Thymus (tissue), 11 donors: Measurements from ENCODE around the gene MAPKAP1. TPM values are rescaled to one million over a fixed set of nuclear protein-coding genes. Genes with fewer than 3 reads are reported as not detected.

Experiments
- DNase-seq, 9 donors: peaks; one replicate each; pipeline ENCODE4 v3.0.0-alpha.2; 2013; ENCODE audit warnings: low spot score in 9 of 9, low read depth in 6 of 9, missing footprints in 1 of 9
- H3K27ac ChIP-seq, 2 donors: one replicate each; pipeline ENCODE4 v1.5.1; 2013; ENCODE audit warnings: control low read depth in 1 of 2, low read depth in 1 of 2, low read length in 1 of 2, mild to moderate bottlenecking in 1 of 2, moderate library complexity in 1 of 2
- H3K27me3 ChIP-seq, 2 donors: one replicate each; pipeline ENCODE4 v1.5.1; 2013; ENCODE audit warnings: low read length in 1 of 2; ENCODE audit not compliant: control insufficient read depth in 2 of 2, insufficient read depth in 1 of 2
- H3K36me3 ChIP-seq, 2 donors: one replicate each; pipeline ENCODE4 v1.5.1; 2013; ENCODE audit warnings: low read length in 1 of 2, mild to moderate bottlenecking in 1 of 2, moderate library complexity in 1 of 2; ENCODE audit not compliant: control insufficient read depth in 2 of 2, insufficient read depth in 2 of 2
- H3K4me1 ChIP-seq, 2 donors: one replicate each; pipeline ENCODE4 v1.5.1; 2013; ENCODE audit warnings: low read length in 2 of 2; ENCODE audit not compliant: control insufficient read depth in 2 of 2, insufficient read depth in 2 of 2
- H3K4me3 ChIP-seq, 2 donors: one replicate each; pipeline ENCODE4 v1.5.1; 2013; ENCODE audit warnings: low read length in 2 of 2, control low read depth in 1 of 2, mild to moderate bottlenecking in 1 of 2
- H3K9me3 ChIP-seq, 2 donors: one replicate each; pipeline ENCODE4 v1.5.1; 2013; ENCODE audit warnings: low read length in 1 of 2, mild to moderate bottlenecking in 1 of 2; ENCODE audit not compliant: control insufficient read depth in 2 of 2, insufficient read depth in 1 of 2
- WGBS: extraction: QIAGEN DNeasy Blood & Tissue Kit; methylation state at CpG from one replicate; pipeline ENCODE4 v1.1.7; 2013; 5-methylcytosine and 5-hydroxymethylcytosine counted together
- polyA plus RNA-seq: library from polyadenylated mRNA; stranded (reverse); fragments of 200-250 nt; gene quantifications from one replicate; pipeline ENCODE4 v1.2.3, GENCODE V29; 2013
- total RNA-seq: library from RNA; stranded (reverse); fragments of 120-200 nt; gene quantifications from one replicate; pipeline ENCODE4 v1.2.4, GENCODE V29; 2013
- donor health status: healthy.

MAPKAP1 gene
- total and polyA plus RNA-seq, 2 donors = 40.3 to 40.7 TPM

DNA sequence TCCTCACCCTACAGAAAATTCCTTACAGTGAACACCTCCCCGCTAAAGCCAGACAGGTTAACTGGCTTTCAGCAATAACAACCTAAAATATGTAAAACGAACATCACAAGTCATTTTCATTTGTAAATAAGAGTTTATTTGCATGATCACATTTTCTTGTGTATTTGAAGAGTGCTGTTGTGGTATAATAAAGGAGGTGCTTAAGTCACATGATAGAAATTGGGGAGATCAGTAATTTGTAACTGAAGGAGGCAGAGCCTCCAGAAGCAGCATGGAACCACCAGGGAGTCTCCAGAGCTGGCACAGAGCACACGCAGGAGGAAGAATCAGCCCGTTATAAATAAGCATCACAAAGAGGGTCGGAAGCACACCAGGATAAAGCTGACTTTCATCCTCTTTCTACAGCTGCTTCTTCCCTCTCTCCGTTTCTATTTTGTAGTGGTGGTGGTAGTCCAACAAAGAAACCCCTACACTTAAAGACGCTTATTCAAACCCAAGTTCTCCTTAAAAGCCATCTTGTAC, 210.6 kb downstream of the MAPKAP1 start:
- peaks cover 0 to 3% of the 10 kb centered on the region in 2 donors for H3K36me3 ChIP-seq
- 97% methylated on average over 7 of the region's 7 CpGs for WGBS
- DNase-seq = no peak
- H3K4me1 ChIP-seq = no peaks in the 10 kb centered on the region
- H3K27me3 ChIP-seq = no peaks in the 10 kb centered on the region
- no peak overlapping the region for H3K4me3 ChIP-seq
- no peaks in the 10 kb centered on the region for H3K9me3 ChIP-seq
- H3K27ac ChIP-seq = no peak overlapping the region

GRCh38 chr9:125495172-125496119, 211.6 kb downstream of the MAPKAP1 start:
- no peak for DNase-seq
- Histone ChIP-seq H3K27me3 (no peaks in the 10 kb centered on the region), H3K4me3 (no peak overlapping the region), H3K36me3 (peaks cover 0 to 3% of the 10 kb centered on the region in 2 donors), H3K4me1 (no peaks in the 10 kb centered on the region), H3K9me3 (no peaks in the 10 kb centered on the region), H3K27ac (no peak overlapping the region)
- WGBS = 93% methylated on average over 8 of the region's 8 CpGs

DNA sequence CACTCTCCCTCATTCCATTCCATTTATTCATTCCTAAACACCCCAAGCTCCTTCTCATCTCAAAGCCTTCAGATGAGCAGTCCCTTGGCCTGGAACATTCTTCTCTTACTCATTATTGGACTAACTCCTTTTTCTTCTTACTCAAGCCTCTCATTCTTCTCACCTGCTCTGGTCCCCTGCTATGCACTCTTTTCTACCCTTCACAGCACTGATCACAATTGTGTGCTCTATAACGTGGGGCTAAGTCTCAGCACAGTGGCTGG, 212.4 kb downstream of the MAPKAP1 start:
- Histone ChIP-seq H3K4me3 (no peak overlapping the region), H3K4me1 (no peaks in the 10 kb centered on the region), H3K36me3 (peaks cover 0 to 3% of the 10 kb centered on the region in 2 donors), H3K9me3 (no peaks in the 10 kb centered on the region), H3K27me3 (no peaks in the 10 kb centered on the region), H3K27ac (no peak overlapping the region)
- WGBS = 97% methylated on average over 1 of the region's 1 CpG
- DNase-seq = no peak

DNA sequence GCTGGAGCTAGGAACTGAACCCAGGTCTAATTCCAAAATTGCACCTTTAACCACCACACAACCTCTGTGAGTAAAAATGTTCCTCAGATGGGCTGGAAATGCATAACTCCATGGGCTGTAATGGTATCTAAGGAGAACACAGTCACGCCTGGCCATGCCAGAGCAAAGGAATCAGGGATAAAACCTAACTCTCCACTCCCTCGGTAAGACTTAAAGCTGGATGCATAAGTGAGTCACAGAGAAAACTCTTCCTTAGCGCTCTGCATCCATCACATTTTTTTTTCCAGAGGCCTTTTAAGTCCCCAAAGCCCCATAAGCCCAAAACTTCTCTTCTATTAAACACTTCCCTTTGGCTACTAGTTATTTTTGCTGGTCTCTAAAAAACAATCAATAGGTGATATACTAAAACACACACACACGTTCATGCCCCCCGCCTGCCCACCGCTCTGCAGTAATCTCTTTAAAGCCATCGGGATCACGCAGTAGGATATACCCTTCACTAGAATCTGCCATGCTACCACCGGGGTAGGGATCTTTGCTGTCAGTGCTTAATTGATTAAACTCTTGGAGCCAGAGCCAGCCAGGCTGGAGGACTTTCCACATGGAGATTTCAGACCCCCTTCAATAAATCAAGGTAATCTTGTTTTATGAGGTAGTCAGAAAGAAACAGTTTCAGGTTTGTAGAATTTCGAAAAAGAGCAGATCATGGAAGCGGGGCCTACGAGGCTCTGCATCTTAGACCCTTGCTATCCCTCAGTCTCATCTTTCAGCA, 212.9 kb downstream of the MAPKAP1 start:
- no peak overlapping the region for H3K27ac ChIP-seq
- no peak for DNase-seq
- WGBS = 97% methylated on average over 12 of the region's 12 CpGs
- H3K4me1 ChIP-seq = no peaks in the 10 kb centered on the region
- no peak overlapping the region for H3K4me3 ChIP-seq
- H3K36me3 ChIP-seq = peaks cover 0 to 3% of the 10 kb centered on the region in 2 donors
- no peaks in the 10 kb centered on the region for H3K27me3 ChIP-seq
- H3K9me3 ChIP-seq = no peaks in the 10 kb centered on the region

DNA sequence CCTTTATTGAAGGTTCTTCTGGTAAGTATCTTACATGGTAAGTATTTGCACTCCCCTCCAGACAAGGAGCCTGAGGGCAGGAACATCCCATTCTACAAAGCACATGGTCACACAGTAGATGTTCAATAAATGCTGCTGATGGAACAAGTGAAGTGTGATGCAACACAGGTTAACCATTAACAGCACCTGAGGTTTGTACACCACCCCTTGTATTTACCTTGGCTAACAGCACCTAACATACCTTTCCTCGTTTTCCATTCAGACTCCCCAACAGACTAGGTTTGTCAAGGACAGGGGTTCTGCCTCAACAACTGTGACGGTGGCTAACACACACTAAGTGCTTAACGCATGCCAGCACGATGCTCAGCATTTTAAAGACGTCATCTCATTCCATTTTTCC, 213.6 kb downstream of the MAPKAP1 start:
- H3K4me3 ChIP-seq = no peak overlapping the region
- no peak for DNase-seq
- H3K27ac ChIP-seq = no peak overlapping the region
- no peaks in the 10 kb centered on the region for H3K27me3 ChIP-seq
- no peaks in the 10 kb centered on the region for H3K9me3 ChIP-seq
- no peaks in the 10 kb centered on the region for H3K4me1 ChIP-seq
- WGBS = 97% methylated on average over 5 of the region's 5 CpGs
- peaks cover 0 to 3% of the 10 kb centered on the region in 2 donors for H3K36me3 ChIP-seq

DNA sequence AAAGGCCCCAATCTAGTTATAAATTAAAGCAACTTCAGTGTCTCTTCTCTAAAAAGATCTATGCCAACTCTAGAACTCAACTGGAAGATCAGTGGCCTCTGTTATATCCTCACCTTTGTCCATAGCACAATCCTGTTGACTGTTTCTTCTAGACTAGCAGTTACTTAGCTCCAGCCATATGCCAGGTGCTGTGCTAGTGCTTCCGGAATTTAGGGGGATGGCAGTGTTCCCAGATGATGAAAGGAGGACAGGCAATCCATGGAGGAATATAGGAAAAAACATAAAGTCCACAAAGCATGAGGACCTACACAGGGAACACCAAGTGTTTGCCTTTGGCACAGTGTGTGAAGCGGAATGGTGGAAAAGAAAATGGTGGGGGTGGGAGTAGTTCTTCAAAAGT, 214.3 kb downstream of the MAPKAP1 start:
- H3K27ac ChIP-seq = no peak overlapping the region
- no peaks in the 10 kb centered on the region for H3K9me3 ChIP-seq
- no peak for DNase-seq
- 96% methylated on average over 2 of the region's 2 CpGs for WGBS
- H3K4me3 ChIP-seq = no peak overlapping the region
- H3K36me3 ChIP-seq = peaks cover 0 to 3% of the 10 kb centered on the region in 2 donors
- H3K4me1 ChIP-seq = no peaks in the 10 kb centered on the region
- no peaks in the 10 kb centered on the region for H3K27me3 ChIP-seq

DNA sequence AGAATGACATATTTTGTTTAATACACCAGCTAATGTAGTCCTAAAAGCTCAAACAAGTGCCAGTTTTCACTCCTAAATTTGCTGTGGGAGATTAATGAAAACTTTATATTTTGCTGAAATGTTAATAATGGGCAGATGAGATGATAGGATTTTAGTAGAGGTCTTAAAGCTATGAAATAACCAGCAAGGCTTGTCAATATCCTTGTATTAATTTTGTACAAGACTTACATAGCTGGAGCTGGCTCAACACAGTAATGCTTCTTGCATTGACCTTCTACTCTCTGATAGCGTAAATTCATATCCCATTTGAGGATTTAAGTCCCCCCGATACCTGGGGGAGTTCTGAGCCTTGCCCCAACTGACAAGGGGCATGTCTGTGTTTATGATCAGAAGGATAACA, 219.2 kb downstream of the MAPKAP1 start:
- no peaks in the 10 kb centered on the region for H3K27me3 ChIP-seq
- no peaks in the 10 kb centered on the region for H3K4me1 ChIP-seq
- peaks cover 0 to 4% of the 10 kb centered on the region in 2 donors for H3K36me3 ChIP-seq
- WGBS = 70% methylated on average over 2 of the region's 2 CpGs
- no peak for DNase-seq
- no peaks in the 10 kb centered on the region for H3K9me3 ChIP-seq
- no peak overlapping the region for H3K4me3 ChIP-seq
- H3K27ac ChIP-seq = no peak overlapping the region

DNA sequence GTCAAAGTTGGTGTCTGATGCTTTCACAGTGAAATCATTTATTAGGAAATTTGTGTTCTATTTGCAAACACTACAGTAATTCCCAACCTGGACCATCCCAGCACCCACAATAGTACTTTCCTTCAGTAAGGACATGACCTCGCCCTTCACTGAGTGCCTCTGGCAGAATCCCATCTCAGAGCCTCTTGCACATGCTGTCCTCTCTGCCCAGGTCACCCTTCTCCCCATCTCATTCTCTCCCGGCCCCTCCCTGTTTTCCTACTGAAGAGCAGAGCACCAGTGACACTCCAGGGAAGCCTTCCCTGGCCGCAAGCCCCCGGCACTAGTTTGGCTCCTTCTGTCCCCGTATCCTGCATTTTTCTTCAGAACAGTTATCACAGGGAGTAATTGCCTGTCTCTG, 220.4 kb downstream of the MAPKAP1 start:
- no peak for DNase-seq
- WGBS = 98% methylated on average over 5 of the region's 5 CpGs

DNA sequence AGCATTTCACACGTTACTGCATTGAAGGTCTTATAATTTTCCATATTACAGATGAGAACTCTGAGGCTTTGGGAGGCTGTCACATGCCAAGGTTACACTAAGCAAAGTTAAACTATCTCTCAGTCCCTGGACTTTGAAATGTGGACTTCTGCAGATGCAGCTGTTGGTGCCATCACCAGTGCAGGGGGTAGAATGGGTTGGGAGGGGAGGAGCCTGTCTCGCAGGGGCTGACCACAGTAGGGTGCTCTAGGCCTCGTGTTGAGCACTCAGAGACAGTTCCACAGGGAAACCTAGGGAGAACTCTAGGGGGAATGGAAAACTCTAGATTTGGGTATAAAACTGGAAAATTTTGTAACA, 220.9 kb downstream of the MAPKAP1 start:
- H3K27me3 ChIP-seq = no peaks in the 10 kb centered on the region
- peaks cover 0 to 6% of the 10 kb centered on the region in 2 donors for H3K36me3 ChIP-seq
- no peak overlapping the region for H3K27ac ChIP-seq
- DNase-seq = no peak
- no peak overlapping the region for H3K4me3 ChIP-seq
- no peaks in the 10 kb centered on the region for H3K9me3 ChIP-seq
- WGBS = 91% methylated on average over 3 of the region's 3 CpGs
- no peaks in the 10 kb centered on the region for H3K4me1 ChIP-seq

More for the DNA sequence above, 220.4 kb downstream of the MAPKAP1 start:
- H3K27me3 ChIP-seq = no peaks in the 10 kb centered on the region
- no peak overlapping the region for H3K4me3 ChIP-seq
- H3K4me1 ChIP-seq = no peaks in the 10 kb centered on the region
- H3K27ac ChIP-seq = no peak overlapping the region
- H3K9me3 ChIP-seq = no peaks in the 10 kb centered on the region
- H3K36me3 ChIP-seq = peaks cover 0 to 4% of the 10 kb centered on the region in 2 donors
